SK-N-SH treated with all-trans-retinoic acid at 6 μM for 48 hours (cell line): ENCODE measurements around the gene SLTM.
"Not testable (repeated sequence)": the region's sequence is repeated elsewhere in the genome, so short reads cannot be mapped to it uniquely, and the experiment has no call there.

Source experiments
- ATAC-seq: fragments of 200-7000 bp; cut with Tn5 transposase; 3 replicates; pipeline ENCODE4 v1.9.1; 2020; ENCODE audit warnings: mild to moderate bottlenecking, moderate library complexity
- BACH2 ChIP-seq: fragments of 250-450 bp; sonication (Bioruptor Pico); IDR thresholded peaks from 2 replicates; pipeline ENCODE4 v1.9.0; 2021; ENCODE audit warnings: mild to moderate bottlenecking, borderline replicate concordance
- CREB5 ChIP-seq: fragments of 250-450 bp; sonication (Bioruptor Pico); IDR thresholded peaks from 2 replicates; pipeline ENCODE4 v1.5.1; 2020; ENCODE audit warnings: low read depth, mild to moderate bottlenecking, moderate library complexity
- CSDC2 ChIP-seq: fragments of 250-450 bp; sonication (Bioruptor Pico); IDR thresholded peaks from 2 replicates; pipeline ENCODE4 v1.5.0; 2020; ENCODE audit warnings: mild to moderate bottlenecking, moderate library complexity
- ESRRG ChIP-seq: fragments of 250-450 bp; sonication (Bioruptor Pico); IDR thresholded peaks from 2 replicates; pipeline ENCODE4 v1.6.1; 2021; ENCODE audit warnings: mild to moderate bottlenecking
- GLIS3 ChIP-seq: fragments of 250-450 bp; sonication (Bioruptor Pico); IDR thresholded peaks from 2 replicates; pipeline ENCODE4 v1.5.0; 2020; ENCODE audit warnings: mild to moderate bottlenecking, moderate library complexity
- ISL1 ChIP-seq: fragments of 250-450 bp; sonication (Bioruptor Pico); IDR thresholded peaks from 2 replicates; pipeline ENCODE4 v2.1.2; 2022; ENCODE audit warnings: mild to moderate bottlenecking, moderate library complexity
- OSR1 ChIP-seq: fragments of 250-450 bp; sonication (Bioruptor Pico); IDR thresholded peaks from 2 replicates; pipeline ENCODE4 v1.8.0; 2022; ENCODE audit warnings: moderate library complexity, mild to moderate bottlenecking, inconsistent platforms
- PATZ1 ChIP-seq: fragments of 250-450 bp; sonication (Bioruptor Pico); IDR thresholded peaks from 2 replicates; pipeline ENCODE4 v1.8.0; 2020; ENCODE audit warnings: mild to moderate bottlenecking, moderate library complexity, borderline replicate concordance
- POU6F1 ChIP-seq: fragments of 250-450 bp; sonication (Bioruptor Pico); IDR thresholded peaks from 2 replicates; pipeline ENCODE4 v1.8.0; 2021; ENCODE audit warnings: low read depth, mild to moderate bottlenecking, moderate library complexity, borderline replicate concordance
- PPARA ChIP-seq: fragments of 250-450 bp; sonication (Bioruptor Pico); IDR thresholded peaks from 2 replicates; pipeline ENCODE4 v1.5.0; 2020; ENCODE audit warnings: mild to moderate bottlenecking, borderline replicate concordance
- RARB ChIP-seq: fragments of 250-450 bp; sonication (Bioruptor Pico); IDR thresholded peaks from 2 replicates; pipeline ENCODE4 v1.8.0; 2021; ENCODE audit warnings: mild to moderate bottlenecking, moderate library complexity
- SNAI2 ChIP-seq: fragments of 250-450 bp; sonication (Bioruptor Pico); IDR thresholded peaks from 2 replicates; pipeline ENCODE4 v1.5.0; 2020; ENCODE audit warnings: mild to moderate bottlenecking, moderate library complexity
- TCF4 ChIP-seq: fragments of 250-450 bp; sonication (Bioruptor Pico); IDR thresholded peaks from 2 replicates; pipeline ENCODE4 v1.8.0; 2021; ENCODE audit warnings: mild to moderate bottlenecking, moderate library complexity, borderline replicate concordance
- TOX ChIP-seq: fragments of 250-450 bp; sonication (Bioruptor Pico); IDR thresholded peaks from 2 replicates; pipeline ENCODE4 v1.8.0; 2021; ENCODE audit warnings: mild to moderate bottlenecking, moderate library complexity, borderline replicate concordance
- TSHZ2 ChIP-seq: fragments of 250-450 bp; sonication (Bioruptor Pico); IDR thresholded peaks from 2 replicates; pipeline ENCODE4 v1.5.0; 2020; ENCODE audit warnings: mild to moderate bottlenecking, moderate library complexity
- ZC3H10 ChIP-seq: fragments of 250-450 bp; sonication (Bioruptor Pico); IDR thresholded peaks from 2 replicates; pipeline ENCODE4 v1.5.1; 2021; ENCODE audit warnings: mild to moderate bottlenecking, moderate library complexity
- ZFP3 ChIP-seq: fragments of 250-450 bp; sonication (Bioruptor Pico); IDR thresholded peaks from 2 replicates; pipeline ENCODE4 v1.5.0; 2020; ENCODE audit warnings: mild to moderate bottlenecking, moderate library complexity
- ZNF565 ChIP-seq: fragments of 450-650 bp; formaldehyde crosslinking; conservative IDR thresholded peaks from 2 replicates; pipeline ENCODE4 v1.5.0; 2020; ENCODE audit warnings: low read depth, mild to moderate bottlenecking, moderate library complexity
- ZNF70 ChIP-seq: fragments of 450-650 bp; formaldehyde crosslinking; IDR thresholded peaks from 2 replicates; pipeline ENCODE4 v1.5.0; 2020; ENCODE audit warnings: mild to moderate bottlenecking, moderate library complexity
- TF ChIP-seq, protein P1 (sequence below): fragments of 250-450 bp; sonication (Bioruptor Pico); IDR thresholded peaks from 2 replicates; pipeline ENCODE4 v1.5.1; 2021; ENCODE audit warnings: mild to moderate bottlenecking, moderate library complexity

SLTM gene

DNA sequence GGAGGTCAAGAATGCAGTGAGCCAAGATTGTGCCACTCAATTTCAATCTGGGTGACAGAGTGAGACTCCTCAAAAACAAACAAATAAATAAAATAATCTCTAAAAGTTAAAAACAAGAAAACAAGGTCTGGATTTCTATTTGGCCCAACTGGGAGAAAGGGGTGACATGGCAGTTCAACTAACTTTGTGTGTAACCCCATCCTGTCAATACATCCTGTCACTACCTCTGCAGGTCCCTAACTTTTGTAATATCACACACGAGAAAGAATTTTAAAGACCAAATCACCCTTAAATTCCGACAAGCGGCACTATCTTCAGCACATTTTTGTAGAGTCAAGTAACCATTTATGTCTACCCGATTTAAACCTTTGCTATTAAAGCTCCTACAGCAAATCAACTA is 10.2 kb downstream of the SLTM start:
- ATAC-seq = no peak
- TF ChIP-seq TOX (CRISPR knock-in tag) (no peak), TSHZ2 (CRISPR knock-in tag) (no peak), ESRRG (CRISPR knock-in tag) (no peak), PATZ1 (CRISPR knock-in tag) (no peak), CREB5 (CRISPR knock-in tag) (no peak), SNAI2 (CRISPR knock-in tag) (no peak), PPARA (CRISPR knock-in tag) (no peak), GLIS3 (CRISPR knock-in tag) (no peak), OSR1 (CRISPR knock-in tag) (no peak), CSDC2 (no peak)

DNA sequence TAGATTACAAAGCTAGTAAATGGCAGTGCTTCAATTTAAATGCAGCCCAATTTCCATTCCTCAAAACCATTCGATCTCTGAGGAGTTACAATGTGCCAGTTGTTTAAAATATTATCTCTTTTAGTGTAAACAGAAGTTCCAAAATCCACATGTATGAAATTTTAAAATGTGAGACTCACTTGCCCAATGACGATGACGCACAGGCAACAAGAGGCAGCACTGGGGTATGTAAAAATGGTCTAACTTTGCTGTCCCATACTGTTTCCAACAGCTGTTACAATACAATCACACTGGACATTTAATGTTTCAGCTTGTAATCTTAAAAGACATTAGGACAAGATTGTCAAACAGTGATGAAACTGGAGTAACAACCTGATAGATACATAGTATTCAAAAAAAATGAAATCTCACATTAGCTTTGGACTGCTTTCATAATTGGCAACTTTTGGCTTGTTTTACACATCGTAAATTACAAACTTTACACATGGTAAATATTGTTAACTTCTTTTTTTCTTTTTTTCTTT is 12.2 kb downstream of the SLTM start:
- no peak for ATAC-seq
- no peak for TF ChIP-seq TCF4 (CRISPR knock-in tag)
- TF ChIP-seq ISL1 (CRISPR knock-in tag) = no peak
- TF ChIP-seq ZNF70 (CRISPR knock-in tag) = no peak
- no peak for TF ChIP-seq GLIS3 (CRISPR knock-in tag)
- TF ChIP-seq BACH2 = no peak
- no peak for TF ChIP-seq CREB5 (CRISPR knock-in tag)
- TF ChIP-seq RARB (CRISPR knock-in tag) = no peak
- TF ChIP-seq, protein P1, sequence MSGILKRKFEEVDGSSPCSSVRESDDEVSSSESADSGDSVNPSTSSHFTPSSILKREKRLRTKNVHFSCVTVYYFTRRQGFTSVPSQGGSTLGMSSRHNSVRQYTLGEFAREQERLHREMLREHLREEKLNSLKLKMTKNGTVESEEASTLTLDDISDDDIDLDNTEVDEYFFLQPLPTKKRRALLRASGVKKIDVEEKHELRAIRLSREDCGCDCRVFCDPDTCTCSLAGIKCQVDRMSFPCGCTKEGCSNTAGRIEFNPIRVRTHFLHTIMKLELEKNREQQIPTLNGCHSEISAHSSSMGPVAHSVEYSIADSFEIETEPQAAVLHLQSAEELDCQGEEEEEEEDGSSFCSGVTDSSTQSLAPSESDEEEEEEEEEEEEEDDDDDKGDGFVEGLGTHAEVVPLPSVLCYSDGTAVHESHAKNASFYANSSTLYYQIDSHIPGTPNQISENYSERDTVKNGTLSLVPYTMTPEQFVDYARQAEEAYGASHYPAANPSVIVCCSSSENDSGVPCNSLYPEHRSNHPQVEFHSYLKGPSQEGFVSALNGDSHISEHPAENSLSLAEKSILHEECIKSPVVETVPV (CRISPR knock-in tag) = no peak
- TF ChIP-seq ZC3H10 (CRISPR knock-in tag) = no peak
- no peak for TF ChIP-seq ZFP3
- TF ChIP-seq, all 23 proteins: peak for 0

GRCh38 chr15:58920447-58920846 is 13.0 kb downstream of the SLTM start:
- ATAC-seq = not testable (repeated sequence)

- ATAC-seq = no peak
- no peak for TF ChIP-seq POU6F1 (CRISPR knock-in tag)
- TF ChIP-seq ZNF565 (CRISPR knock-in tag) = no peak
- no peak for TF ChIP-seq TCF4 (CRISPR knock-in tag)
- TF ChIP-seq PATZ1 (CRISPR knock-in tag) = no peak
- TF ChIP-seq OSR1 (CRISPR knock-in tag) = no peak
- TF ChIP-seq TSHZ2 (CRISPR knock-in tag) = no peak
- no peak for TF ChIP-seq ESRRG (CRISPR knock-in tag)
- TF ChIP-seq ZNF70 (CRISPR knock-in tag) = no peak
- no peak for TF ChIP-seq ZC3H10 (CRISPR knock-in tag)
- TF ChIP-seq CSDC2 = no peak
Measured at GRCh38 chr15:58919232-58919631, 14.2 kb downstream of the SLTM start.
